HFF-Myc (cell line): Measurements from ENCODE around the gene MMD.

Experiments used
- DNase-seq: peaks from one replicate; pipeline ENCODE4 v3.0.0-alpha.2; 2011; ENCODE audit warnings: low read depth; ENCODE audit errors: extremely low read depth
- H3K4me3 ChIP-seq: replicated peaks from 2 replicates; pipeline ENCODE4 v1.5.1; 2011; ENCODE audit warnings: low read depth, mild to moderate bottlenecking, control low read depth, low read length
- CTCF ChIP-seq: IDR thresholded peaks from 2 replicates; pipeline ENCODE4 v1.5.1; 2012; ENCODE audit warnings: mild to moderate bottlenecking, low read depth, low read length, control low read depth; ENCODE audit errors: missing control alignments

Gene MMD

GRCh38 chr17:55356434-55357328, 65.0 kb downstream of the MMD start:
- TF ChIP-seq CTCF = peak; percentile 78
- no peak overlapping the region for H3K4me3 ChIP-seq
- peak; percentile 52 for DNase-seq

GRCh38 chr17:55354941-55355340, 66.7 kb downstream of the MMD start:
- no peak overlapping the region for H3K4me3 ChIP-seq
- no peak for TF ChIP-seq CTCF
- DNase-seq = no peak

- H3K4me3 ChIP-seq = no peak overlapping the region
- DNase-seq = no peak
- TF ChIP-seq CTCF = no peak
These were observed 67.6 kb downstream of the MMD start for GRCh38 chr17:55354010-55354409.

- DNase-seq = no peak
- no peak for TF ChIP-seq CTCF
These were observed 70.4 kb downstream of the MMD start for GRCh38 chr17:55351226-55351625.

GRCh38 chr17:55350825-55351205, 70.8 kb downstream of the MMD start:
- no peak for DNase-seq
- no peak overlapping the region for H3K4me3 ChIP-seq
- TF ChIP-seq CTCF = no peak

More at GRCh38 chr17:55351226-55351625, 70.4 kb downstream of the MMD start:
- no peak overlapping the region for H3K4me3 ChIP-seq

GRCh38 chr17:55348749-55349354, 72.8 kb downstream of the MMD start:
- peak; percentile 83 for TF ChIP-seq CTCF
- no peak for DNase-seq
- no peak overlapping the region for H3K4me3 ChIP-seq
